Muscle layer of colon (tissue), 2 donors: ENCODE results near the gene ATXN7L1.
"Not testable (repeated sequence)": the region's sequence is repeated elsewhere in the genome, so short reads cannot be mapped to it uniquely, and the experiment has no call there.

ENCODE experiments used
- H3K27ac ChIP-seq: one replicate; pipeline ENCODE4 v1.7.0; 2013; ENCODE audit warnings: low read depth, mild to moderate bottlenecking, low read length, moderate library complexity
- H3K27me3 ChIP-seq, 2 donors: one replicate each; pipeline ENCODE4 v1.7.0; 2013; ENCODE audit warnings: low read length in 2 of 2, mild to moderate bottlenecking in 2 of 2; ENCODE audit not compliant: insufficient read depth in 2 of 2, control insufficient read depth in 1 of 2
- H3K36me3 ChIP-seq: one replicate; pipeline ENCODE4 v1.7.0; 2013; ENCODE audit warnings: mild to moderate bottlenecking, low read length; ENCODE audit not compliant: insufficient read depth
- H3K4me1 ChIP-seq: one replicate; pipeline ENCODE4 v1.7.0; 2013; ENCODE audit warnings: mild to moderate bottlenecking, low read length; ENCODE audit not compliant: insufficient read depth
- H3K4me3 ChIP-seq, 2 donors: one replicate each; pipeline ENCODE4 v1.7.0; 2013; ENCODE audit warnings: low read length in 2 of 2, low read depth in 1 of 2, mild to moderate bottlenecking in 1 of 2, moderate library complexity in 1 of 2
- H3K9ac ChIP-seq: one replicate; pipeline ENCODE4 v1.7.0; 2013; ENCODE audit warnings: low read length
- H3K9me3 ChIP-seq: one replicate; pipeline ENCODE4 v1.7.0; 2013; ENCODE audit warnings: mild to moderate bottlenecking, low read length
- donor health status: abdominal sarcoma.
- donor health status: Adenocarcinoma of cecum.

Gene ATXN7L1

GRCh38 chr7:105794741-105795729, 81.4 kb downstream of the ATXN7L1 start:
- peaks cover 40% of the 10 kb centered on the region for H3K4me1 ChIP-seq
- H3K9ac ChIP-seq = no peak overlapping the region

GRCh38 chr7:105792488-105793370, 83.7 kb downstream of the ATXN7L1 start:
- no peaks in the 10 kb centered on the region for H3K36me3 ChIP-seq
- no peak overlapping the region for H3K27ac ChIP-seq
- no peaks in the 10 kb centered on the region for H3K9me3 ChIP-seq
- peaks cover 32% of the 10 kb centered on the region for H3K4me1 ChIP-seq
- no peak overlapping the region for H3K9ac ChIP-seq
- H3K27me3 ChIP-seq = no peaks in the 10 kb centered on the region
- no peak overlapping the region for H3K4me3 ChIP-seq

More at GRCh38 chr7:105794741-105795729, 81.4 kb downstream of the ATXN7L1 start:
- Histone ChIP-seq H3K36me3 (no peaks in the 10 kb centered on the region), H3K9me3 (no peaks in the 10 kb centered on the region), H3K27me3 (no peaks in the 10 kb centered on the region), H3K27ac (peak overlapping the region; percentile 65), H3K4me3 (no peak overlapping the region)

DNA sequence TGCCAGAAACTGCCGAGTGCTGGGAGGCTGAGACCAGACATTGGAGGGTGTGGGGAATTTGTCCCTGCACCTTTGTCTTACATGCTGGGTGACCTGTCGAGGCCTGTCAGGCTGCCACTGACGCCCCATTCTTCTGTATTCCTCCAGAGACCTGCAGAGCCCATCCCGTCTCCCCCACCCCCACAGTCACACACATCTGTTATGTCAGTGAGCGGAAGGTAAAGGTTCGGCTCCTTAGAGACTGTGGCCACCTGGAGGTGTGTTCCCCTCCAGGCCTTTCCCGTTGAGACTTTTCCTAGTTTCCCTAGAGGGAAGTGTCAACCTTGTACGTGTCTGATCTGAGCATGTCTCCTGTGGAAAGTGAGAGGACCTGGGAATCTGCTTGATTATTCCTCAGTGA, 84.5 kb downstream of the ATXN7L1 start:
- Histone ChIP-seq H3K27me3 (no peaks in the 10 kb centered on the region), H3K9ac (no peak overlapping the region), H3K36me3 (no peaks in the 10 kb centered on the region), H3K9me3 (no peaks in the 10 kb centered on the region), H3K4me1 (peaks cover 24% of the 10 kb centered on the region), H3K4me3 (no peak overlapping the region), H3K27ac (no peak overlapping the region)

DNA sequence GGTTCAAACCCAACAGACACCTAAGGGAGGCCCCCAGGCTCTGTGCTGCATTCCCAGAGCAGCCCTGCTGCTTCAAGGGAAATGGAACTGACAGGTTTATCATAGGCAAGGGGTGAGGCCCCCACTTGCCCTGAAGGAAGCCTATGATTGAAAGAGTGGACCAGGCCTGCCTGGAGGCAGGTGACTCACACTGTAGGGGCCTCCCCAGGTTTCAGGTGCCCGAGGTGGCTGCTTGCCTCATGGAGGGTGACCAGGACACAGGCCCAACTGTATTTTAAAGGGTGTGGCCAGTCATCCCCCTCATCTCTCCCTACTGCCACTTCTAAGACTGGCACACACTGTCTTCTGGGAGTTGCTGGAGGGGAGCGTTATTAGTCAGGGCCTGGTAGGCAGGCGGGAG, 85.4 kb downstream of the ATXN7L1 start:
- Histone ChIP-seq H3K4me3 (no peak overlapping the region), H3K27me3 (no peaks in the 10 kb centered on the region), H3K4me1 (peaks cover 16% of the 10 kb centered on the region), H3K27ac (no peak overlapping the region), H3K9ac (no peak overlapping the region), H3K9me3 (no peaks in the 10 kb centered on the region), H3K36me3 (no peaks in the 10 kb centered on the region)

GRCh38 chr7:105790452-105790851, 85.9 kb downstream of the ATXN7L1 start:
- H3K27ac ChIP-seq, H3K9me3 ChIP-seq, H3K4me3 ChIP-seq, H3K27me3 ChIP-seq, H3K36me3 ChIP-seq, H3K9ac ChIP-seq: not testable (repeated sequence)
- H3K4me1 ChIP-seq = peaks cover 16% of the 10 kb centered on the region

DNA sequence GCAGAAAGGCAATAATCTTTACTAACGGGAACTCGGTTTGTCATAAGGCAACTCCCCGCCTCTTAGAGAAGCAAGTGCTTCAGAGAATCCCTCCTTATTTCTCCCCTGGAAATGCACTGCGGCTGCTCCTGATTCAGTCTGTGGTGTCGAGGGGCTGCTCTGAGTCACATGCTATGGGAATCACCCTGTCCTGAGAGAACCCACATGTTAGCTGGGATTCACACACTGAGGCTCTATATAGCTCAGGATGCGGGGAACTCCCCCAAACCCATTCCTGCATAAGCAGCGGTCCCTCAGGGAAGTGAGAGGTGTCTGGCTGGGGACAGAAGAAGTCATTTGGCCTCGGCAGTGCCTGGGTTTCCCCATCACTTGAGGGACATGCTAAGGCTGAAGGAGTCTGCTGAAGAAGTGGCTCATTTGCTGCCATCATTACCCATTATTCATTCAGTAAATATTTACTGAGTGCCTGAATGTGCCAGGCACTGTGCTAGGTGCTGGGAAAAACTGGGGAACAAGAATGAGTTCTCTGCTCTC, 87.5 kb downstream of the ATXN7L1 start:
- no peaks in the 10 kb centered on the region for H3K36me3 ChIP-seq
- no peak overlapping the region for H3K9ac ChIP-seq
- H3K4me1 ChIP-seq = peaks cover 3% of the 10 kb centered on the region
- H3K4me3 ChIP-seq = no peak overlapping the region
- no peaks in the 10 kb centered on the region for H3K9me3 ChIP-seq
- H3K27ac ChIP-seq = no peak overlapping the region
- H3K27me3 ChIP-seq = no peaks in the 10 kb centered on the region

GRCh38 chr7:105788356-105788755, 88.0 kb downstream of the ATXN7L1 start:
- H3K4me3 ChIP-seq = no peak overlapping the region
- H3K4me1 ChIP-seq = peaks cover 3% of the 10 kb centered on the region
- no peaks in the 10 kb centered on the region for H3K27me3 ChIP-seq
- no peaks in the 10 kb centered on the region for H3K9me3 ChIP-seq
- H3K9ac ChIP-seq = no peak overlapping the region
- no peak overlapping the region for H3K27ac ChIP-seq
- no peaks in the 10 kb centered on the region for H3K36me3 ChIP-seq

DNA sequence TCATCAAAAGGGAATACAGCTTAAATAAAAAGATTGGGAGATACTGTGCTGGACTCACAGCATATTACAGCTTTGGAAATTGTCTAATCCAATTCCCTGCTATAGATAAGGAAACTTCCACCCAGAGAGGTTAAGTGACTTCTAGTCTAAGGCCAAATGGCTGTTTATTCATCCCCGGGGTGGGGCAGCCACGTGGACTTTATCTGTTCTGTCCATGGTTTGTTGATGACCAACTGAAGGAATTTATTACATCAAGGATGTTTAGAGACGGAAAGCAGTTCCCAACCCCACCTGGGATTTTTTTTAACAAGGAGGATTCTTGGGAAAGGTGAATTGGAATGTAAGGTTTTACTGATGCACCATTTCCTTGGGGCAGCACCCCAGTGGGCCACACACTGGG, 88.6 kb downstream of the ATXN7L1 start:
- H3K9ac ChIP-seq = no peak overlapping the region
- H3K4me1 ChIP-seq = peaks cover 3% of the 10 kb centered on the region
- no peak overlapping the region for H3K27ac ChIP-seq
- H3K9me3 ChIP-seq = no peaks in the 10 kb centered on the region
- no peaks in the 10 kb centered on the region for H3K27me3 ChIP-seq
- no peak overlapping the region for H3K4me3 ChIP-seq
- H3K36me3 ChIP-seq = no peaks in the 10 kb centered on the region

DNA sequence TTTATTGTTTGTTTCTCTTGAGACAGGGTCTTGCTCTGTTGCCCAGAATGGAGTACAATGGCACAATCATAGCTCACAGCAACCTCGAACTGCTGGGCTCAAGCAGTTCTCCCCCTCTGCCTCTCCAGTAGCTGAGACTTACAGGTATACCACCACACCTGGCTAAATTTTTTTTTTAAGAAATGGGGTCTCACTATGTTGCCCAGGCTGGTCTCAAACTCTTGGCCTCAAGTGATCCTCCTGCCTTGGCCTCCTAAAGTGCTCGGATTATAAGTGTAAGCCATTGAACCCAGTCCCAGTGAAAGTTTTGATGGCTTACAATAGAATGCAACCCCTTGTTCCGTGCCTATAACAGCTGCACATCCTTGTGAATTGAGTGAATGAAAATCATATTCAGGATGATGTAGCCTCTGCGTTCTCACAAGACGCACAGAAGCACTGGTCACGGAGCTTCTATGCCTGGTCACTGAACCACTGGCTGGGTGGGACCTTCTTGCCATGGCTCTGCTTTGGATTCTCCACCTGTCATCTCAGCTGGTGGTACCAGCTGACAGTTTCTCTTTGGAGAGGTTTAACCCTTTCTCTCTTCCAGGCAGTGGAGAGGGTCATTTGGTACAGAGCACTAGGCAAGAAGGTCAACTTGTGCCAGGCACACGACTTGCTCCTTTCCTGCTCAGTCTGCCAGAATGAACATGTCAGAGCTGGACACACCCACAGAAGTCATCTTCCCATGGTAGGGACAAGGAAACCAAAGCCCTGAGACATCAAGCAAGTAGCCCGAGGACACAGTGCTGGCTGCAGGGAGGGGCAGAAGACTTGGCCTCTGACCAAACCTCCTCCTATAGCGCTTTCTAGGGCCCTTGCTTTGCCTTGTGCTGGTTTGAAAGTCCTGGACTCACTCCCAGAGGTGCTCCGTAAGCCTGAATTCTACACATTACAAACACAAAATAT, 89.6 kb downstream of the ATXN7L1 start:
- Histone ChIP-seq H3K27ac (no peak overlapping the region), H3K9me3 (no peaks in the 10 kb centered on the region), H3K27me3 (no peaks in the 10 kb centered on the region), H3K9ac (no peak overlapping the region), H3K36me3 (no peaks in the 10 kb centered on the region), H3K4me1 (peaks cover 3% of the 10 kb centered on the region), H3K4me3 (no peak overlapping the region)

DNA sequence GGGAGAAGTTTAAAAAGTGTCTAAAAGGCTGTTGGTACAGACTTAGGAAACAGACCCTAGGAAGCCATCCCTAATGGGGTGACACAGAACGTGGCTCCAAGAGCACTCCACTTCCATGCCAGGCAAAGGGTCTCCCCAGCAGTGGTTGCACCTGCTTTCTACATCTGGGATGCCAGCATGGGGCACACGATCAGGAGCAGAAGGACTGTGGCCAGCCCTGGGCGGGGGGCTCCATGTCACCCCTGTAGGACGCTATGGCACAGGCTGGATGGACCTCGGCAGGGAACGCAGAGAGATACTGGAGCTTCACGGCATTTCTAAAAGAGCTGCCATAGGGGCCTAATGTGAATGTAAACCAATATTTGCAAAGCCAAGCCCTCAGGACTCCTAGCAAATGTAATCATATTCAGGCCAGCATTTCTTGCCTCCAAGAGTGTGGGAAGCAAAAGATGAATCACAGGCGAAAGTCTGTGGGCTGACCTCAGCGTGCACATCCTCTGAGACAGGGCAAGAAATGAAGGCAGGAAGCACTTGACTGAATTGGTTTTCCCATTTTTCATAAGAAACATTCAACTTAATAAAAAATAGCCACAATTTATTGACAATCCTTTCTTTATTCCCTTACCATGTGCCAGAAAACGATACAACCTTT, 93.9 kb downstream of the ATXN7L1 start:
- H3K36me3 ChIP-seq = no peaks in the 10 kb centered on the region
- H3K4me1 ChIP-seq = peaks cover 17% of the 10 kb centered on the region
- H3K9me3 ChIP-seq = no peaks in the 10 kb centered on the region
- H3K4me3 ChIP-seq = no peak overlapping the region
- no peaks in the 10 kb centered on the region for H3K27me3 ChIP-seq
- H3K9ac ChIP-seq = no peak overlapping the region
- H3K27ac ChIP-seq = no peak overlapping the region
